ENCODE results near the gene CEP128. TPM values are rescaled to one million over a fixed set of nuclear protein-coding genes. Genes with fewer than 3 reads are reported as not detected.

CEP128 gene
- total RNA-seq, 2 experiments from 2014 or later: 28.9 to 47.4 TPM

GRCh38 chr14:80621701-80622100, 319.8 kb downstream of the CEP128 start:
- CTCF ChIA-PET: no interaction called here
- ATAC-seq: no peak
- no peak overlapping the region for H3K27ac Mint-ChIP-seq

DNA sequence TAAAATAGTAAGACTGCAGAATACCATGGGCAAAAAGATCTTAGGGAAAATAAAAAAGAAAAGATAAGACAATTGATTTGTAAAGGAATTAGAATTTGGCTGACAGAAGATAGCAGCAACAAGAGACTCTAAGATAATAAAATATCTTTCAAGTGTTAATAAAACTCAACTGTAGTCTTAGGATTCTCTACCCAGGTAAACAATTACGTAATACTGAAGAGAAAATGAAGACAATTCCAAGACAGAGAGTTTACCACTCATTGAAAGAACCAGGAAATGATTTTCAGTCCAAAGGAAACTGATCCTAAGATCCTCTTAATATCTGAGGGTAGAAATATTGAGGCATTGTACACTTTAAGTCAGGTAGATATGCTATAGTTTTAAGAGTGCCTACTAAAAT, 321.1 kb downstream of the CEP128 start:
- no peak overlapping the region for H3K27ac Mint-ChIP-seq
- no peak overlapping the region for H3K4me3 Mint-ChIP-seq
- H3K9me3 Mint-ChIP-seq (ENCODE audit: low read depth): peaks cover 6% of the 10 kb centered on the region
- no peaks in the 10 kb centered on the region for H3K36me3 Mint-ChIP-seq
- peaks cover 4% of the 10 kb centered on the region for H3K4me1 Mint-ChIP-seq
- ATAC-seq (no peak), DNase-seq (no peak)
- CTCF ChIA-PET: no interaction called here
- H3K27me3 Mint-ChIP-seq: no peaks in the 10 kb centered on the region

More at GRCh38 chr14:80621701-80622100, 319.8 kb downstream of the CEP128 start:
- no peaks in the 10 kb centered on the region for H3K27me3 Mint-ChIP-seq
- DNase-seq: no peak
- H3K36me3 Mint-ChIP-seq: no peaks in the 10 kb centered on the region
- H3K4me3 Mint-ChIP-seq: no peak overlapping the region
- peaks cover 6% of the 10 kb centered on the region for H3K9me3 Mint-ChIP-seq (ENCODE audit: low read depth)
- H3K4me1 Mint-ChIP-seq: peaks cover 4% of the 10 kb centered on the region

DNA sequence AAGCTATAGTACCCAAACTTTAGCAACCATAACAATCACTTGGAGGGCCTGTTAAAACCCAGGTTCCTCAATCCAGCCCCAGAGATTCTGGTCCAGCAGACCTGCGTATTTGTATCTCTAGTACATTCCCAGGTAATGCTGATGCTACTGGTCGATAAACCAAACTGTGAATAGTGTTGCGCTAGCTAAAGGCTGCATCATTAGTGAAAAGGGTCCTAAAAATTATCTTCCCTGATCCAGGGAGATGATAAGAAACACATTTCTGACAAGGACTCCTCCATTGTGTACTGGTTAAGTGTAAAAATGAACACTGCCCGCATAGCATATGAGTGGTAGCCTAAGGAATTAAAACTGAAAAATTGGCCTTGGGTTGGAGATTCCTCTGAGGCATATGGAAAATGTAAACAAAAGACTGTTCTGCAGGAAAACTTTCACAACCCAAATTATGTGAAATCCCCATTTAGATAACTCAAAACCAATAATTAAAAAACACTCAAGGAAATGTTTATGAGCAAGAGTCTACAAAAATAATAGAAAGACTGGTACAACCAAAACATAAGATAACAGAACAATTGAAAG, 322.7 kb downstream of the CEP128 start:
- CTCF ChIA-PET: no interaction called here
- Mint-ChIP-seq H3K9me3 (ENCODE audit: low read depth) (peaks cover 2% of the 10 kb centered on the region), H3K36me3 (no peaks in the 10 kb centered on the region), H3K27ac (no peak overlapping the region), H3K4me1 (peaks cover 6% of the 10 kb centered on the region), H3K27me3 (no peaks in the 10 kb centered on the region), H3K4me3 (no peak overlapping the region)
- ATAC-seq: no peak
- DNase-seq: no peak

DNA sequence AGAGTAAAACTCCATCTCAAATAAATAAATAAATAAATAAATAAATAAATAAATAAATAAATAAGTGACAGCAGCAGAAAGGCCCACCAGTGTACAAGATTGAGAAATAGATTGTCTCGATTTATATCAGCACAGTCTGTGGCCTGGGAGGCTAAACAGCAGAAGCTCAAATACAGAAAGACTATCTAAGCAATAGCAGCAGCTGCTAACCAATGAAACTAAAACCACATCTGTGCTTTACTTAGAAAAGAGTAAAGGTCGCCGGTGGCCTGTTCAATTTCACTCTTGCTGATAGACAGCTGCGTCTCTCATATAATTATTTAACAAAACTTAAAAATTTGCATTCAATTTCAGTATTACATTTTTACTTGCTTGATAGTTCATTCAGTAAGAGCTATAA, 325.7 kb downstream of the CEP128 start:
- ATAC-seq (no peak), DNase-seq (no peak)
- Mint-ChIP-seq H3K4me3 (no peak overlapping the region), H3K36me3 (no peaks in the 10 kb centered on the region), H3K9me3 (ENCODE audit: low read depth) (no peaks in the 10 kb centered on the region), H3K27me3 (no peaks in the 10 kb centered on the region), H3K4me1 (peaks cover 1% of the 10 kb centered on the region), H3K27ac (no peak overlapping the region)
- CTCF ChIA-PET: no interaction called here

DNA sequence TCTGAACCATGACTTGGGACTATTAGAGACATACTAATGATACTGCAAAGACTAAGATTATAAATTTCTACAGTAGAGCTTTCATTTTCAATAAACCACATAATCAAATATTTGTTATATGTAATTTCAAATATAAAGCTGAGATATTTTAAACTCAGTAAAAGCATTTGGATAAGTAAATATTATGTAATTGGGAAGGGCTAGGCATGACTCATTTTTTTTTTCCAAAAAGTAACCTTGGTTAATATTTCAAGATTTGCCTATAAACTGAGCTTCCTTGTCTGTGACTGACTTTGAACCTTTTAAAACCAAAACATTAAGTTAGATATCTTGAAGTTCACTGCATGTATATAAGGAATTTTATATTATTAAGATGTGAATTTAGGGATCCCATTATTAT, 332.5 kb downstream of the CEP128 start:
- Mint-ChIP-seq H3K9me3 (ENCODE audit: low read depth) (no peaks in the 10 kb centered on the region), H3K36me3 (no peaks in the 10 kb centered on the region), H3K27ac (no peak overlapping the region), H3K4me3 (no peak overlapping the region), H3K4me1 (no peaks in the 10 kb centered on the region), H3K27me3 (no peaks in the 10 kb centered on the region)
- CTCF ChIA-PET: no interaction called here
- DNase-seq (no peak), ATAC-seq (no peak)

- Mint-ChIP-seq H3K9me3 (ENCODE audit: low read depth) (no peaks in the 10 kb centered on the region), H3K27me3 (no peaks in the 10 kb centered on the region), H3K27ac (no peak overlapping the region), H3K36me3 (no peaks in the 10 kb centered on the region), H3K4me3 (no peak overlapping the region), H3K4me1 (no peaks in the 10 kb centered on the region)
- DNase-seq (no peak), ATAC-seq (no peak)
- CTCF ChIA-PET: no interaction called here
These were observed 333.0 kb downstream of the CEP128 start for GRCh38 chr14:80608563-80608962.

- ATAC-seq: no peak
- H3K36me3 Mint-ChIP-seq: no peaks in the 10 kb centered on the region
- no peak for DNase-seq
- no peaks in the 10 kb centered on the region for H3K9me3 Mint-ChIP-seq (ENCODE audit: low read depth)
- CTCF ChIA-PET: no interaction called here
- H3K27me3 Mint-ChIP-seq: no peaks in the 10 kb centered on the region
- no peak overlapping the region for H3K27ac Mint-ChIP-seq
- no peaks in the 10 kb centered on the region for H3K4me1 Mint-ChIP-seq
- H3K4me3 Mint-ChIP-seq: no peak overlapping the region
These were observed 333.9 kb downstream of the CEP128 start for GRCh38 chr14:80607430-80608190.

DNA sequence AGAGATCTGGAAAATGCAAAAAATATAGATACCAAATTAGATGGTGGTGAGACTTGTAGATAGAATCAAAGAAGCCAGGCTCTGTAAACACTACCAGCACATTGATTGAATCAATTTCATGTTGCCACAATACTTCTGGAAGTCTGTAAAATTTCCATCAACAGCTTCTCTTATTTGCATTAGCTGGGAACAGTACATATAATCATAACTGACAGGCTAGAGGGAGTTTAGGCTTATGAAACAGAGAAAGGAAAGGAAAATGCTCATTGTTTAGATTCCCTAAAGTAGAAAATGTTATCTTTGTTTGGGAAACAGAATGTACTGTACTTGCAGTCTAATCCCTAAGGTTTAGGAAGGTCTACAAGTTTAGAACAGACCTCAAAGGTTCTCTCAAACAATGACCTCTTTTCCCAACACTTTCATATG, 335.2 kb downstream of the CEP128 start:
- H3K27me3 Mint-ChIP-seq: no peaks in the 10 kb centered on the region
- no peaks in the 10 kb centered on the region for H3K9me3 Mint-ChIP-seq (ENCODE audit: low read depth)
- CTCF ChIA-PET: no interaction called here
- H3K27ac Mint-ChIP-seq: no peak overlapping the region
- no peak overlapping the region for H3K4me3 Mint-ChIP-seq
- H3K36me3 Mint-ChIP-seq: no peaks in the 10 kb centered on the region
- DNase-seq: no peak
- no peaks in the 10 kb centered on the region for H3K4me1 Mint-ChIP-seq
- no peak for ATAC-seq

DNA sequence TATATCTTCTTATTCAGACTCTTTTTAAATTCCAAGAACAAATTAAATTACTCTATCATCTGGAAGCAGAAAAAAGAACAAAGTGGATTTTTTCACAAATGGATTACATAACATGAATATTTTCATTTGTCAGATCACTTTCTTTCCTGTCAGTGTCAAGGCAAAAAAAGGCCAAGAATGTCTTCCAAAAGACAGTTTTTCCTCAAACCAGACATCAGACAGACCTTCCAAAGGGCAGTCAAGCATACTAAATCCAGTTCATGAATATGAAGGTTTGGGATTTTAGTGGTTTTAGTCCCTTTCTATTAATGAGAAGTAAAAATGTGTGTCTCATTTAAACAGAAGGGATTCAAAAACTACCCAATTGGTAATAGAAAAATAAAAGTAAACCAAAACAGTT, 336.0 kb downstream of the CEP128 start:
- no peak overlapping the region for H3K27ac Mint-ChIP-seq
- CTCF ChIA-PET: no interaction called here
- no peaks in the 10 kb centered on the region for H3K36me3 Mint-ChIP-seq
- H3K27me3 Mint-ChIP-seq: no peaks in the 10 kb centered on the region
- no peak overlapping the region for H3K4me3 Mint-ChIP-seq
- no peaks in the 10 kb centered on the region for H3K9me3 Mint-ChIP-seq (ENCODE audit: low read depth)
- ATAC-seq (no peak), DNase-seq (no peak)
- H3K4me1 Mint-ChIP-seq: no peaks in the 10 kb centered on the region

GRCh38 chr14:80602946-80603345, 338.6 kb downstream of the CEP128 start:
- DNase-seq: no peak
- no peak for ATAC-seq
- Mint-ChIP-seq H3K27me3 (no peaks in the 10 kb centered on the region), H3K4me1 (no peaks in the 10 kb centered on the region), H3K36me3 (peaks cover 2% of the 10 kb centered on the region), H3K27ac (no peak overlapping the region), H3K9me3 (ENCODE audit: low read depth) (no peaks in the 10 kb centered on the region), H3K4me3 (no peak overlapping the region)
- CTCF ChIA-PET: no interaction called here

DNA sequence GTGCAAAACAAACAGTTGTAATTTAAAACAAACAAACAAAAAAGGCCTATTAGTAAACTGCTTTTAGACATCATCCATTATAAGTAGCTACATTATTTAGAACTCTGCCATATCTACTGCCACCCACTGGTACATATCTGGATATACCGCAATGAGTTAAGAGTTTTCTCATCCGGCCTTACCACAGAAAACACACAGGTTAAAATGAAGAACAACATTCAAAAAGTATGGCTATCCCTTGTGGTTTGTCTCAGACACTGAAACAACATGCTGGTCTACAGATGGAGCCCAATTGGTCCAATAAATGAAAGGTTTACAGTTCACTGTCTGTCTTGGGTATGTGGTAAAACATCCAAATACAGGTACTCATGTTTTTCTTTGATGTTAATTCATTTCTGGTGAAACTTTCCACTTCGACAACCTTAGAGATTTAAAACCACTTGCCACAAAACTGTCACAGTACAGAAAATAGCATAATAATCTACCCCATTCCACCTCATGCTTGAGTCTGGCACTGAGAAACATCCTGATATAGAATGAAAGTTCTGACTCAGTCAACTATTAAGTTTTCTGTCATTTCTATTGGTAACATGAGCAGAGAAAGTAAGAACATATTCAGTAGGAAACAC, 354.3 kb downstream of the CEP128 start:
- Mint-ChIP-seq H3K27ac (peak overlapping the region; percentile 2), H3K4me1 (peaks cover 15% of the 10 kb centered on the region), H3K36me3 (peaks cover 1% of the 10 kb centered on the region), H3K9me3 (ENCODE audit: low read depth) (no peaks in the 10 kb centered on the region), H3K4me3 (no peak overlapping the region), H3K27me3 (peaks cover 2% of the 10 kb centered on the region)
- ATAC-seq (peak; percentile 81), DNase-seq (no peak)
- CTCF ChIA-PET: interaction anchor here (0.7 to 1.4 kb wide), 2 partner anchors 9 to 10 kb away, joined by 3 read pairs; no protein-coding TSS in a partner anchor

DNA sequence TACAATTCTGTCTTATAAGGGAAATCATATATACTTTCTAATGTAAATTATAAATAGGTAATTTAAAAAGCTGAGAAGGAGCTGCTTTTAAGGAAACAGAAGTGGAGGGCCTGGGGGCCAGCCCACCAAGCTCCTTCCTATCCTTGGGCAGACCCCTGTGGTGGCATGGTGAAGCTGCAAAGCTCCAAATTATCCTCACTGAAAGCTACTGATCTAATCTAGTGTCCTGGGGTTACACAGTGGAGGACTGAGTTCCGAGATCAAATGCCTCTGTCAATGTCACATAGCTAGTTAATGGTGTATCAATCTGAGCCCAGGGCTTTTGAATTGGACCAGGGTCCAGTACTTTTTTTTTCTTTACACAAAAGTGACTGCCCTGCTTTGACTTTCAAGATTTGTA, 355.4 kb downstream of the CEP128 start:
- Mint-ChIP-seq H3K27ac (no peak overlapping the region), H3K4me3 (no peak overlapping the region), H3K9me3 (ENCODE audit: low read depth) (no peaks in the 10 kb centered on the region), H3K4me1 (peaks cover 15% of the 10 kb centered on the region), H3K27me3 (peaks cover 2% of the 10 kb centered on the region), H3K36me3 (peaks cover 1% of the 10 kb centered on the region)
- ATAC-seq (no peak), DNase-seq (no peak)
- CTCF ChIA-PET: no interaction called here

- H3K36me3 Mint-ChIP-seq: peaks cover 1% of the 10 kb centered on the region
- CTCF ChIA-PET: no interaction called here
- peaks cover 15% of the 10 kb centered on the region for H3K4me1 Mint-ChIP-seq
- ATAC-seq: no peak
- no peaks in the 10 kb centered on the region for H3K9me3 Mint-ChIP-seq (ENCODE audit: low read depth)
- DNase-seq: no peak
- H3K27me3 Mint-ChIP-seq: peaks cover 2% of the 10 kb centered on the region
- H3K27ac Mint-ChIP-seq: no peak overlapping the region
- no peak overlapping the region for H3K4me3 Mint-ChIP-seq
These were observed 356.1 kb downstream of the CEP128 start for GRCh38 chr14:80585506-80585835.

DNA sequence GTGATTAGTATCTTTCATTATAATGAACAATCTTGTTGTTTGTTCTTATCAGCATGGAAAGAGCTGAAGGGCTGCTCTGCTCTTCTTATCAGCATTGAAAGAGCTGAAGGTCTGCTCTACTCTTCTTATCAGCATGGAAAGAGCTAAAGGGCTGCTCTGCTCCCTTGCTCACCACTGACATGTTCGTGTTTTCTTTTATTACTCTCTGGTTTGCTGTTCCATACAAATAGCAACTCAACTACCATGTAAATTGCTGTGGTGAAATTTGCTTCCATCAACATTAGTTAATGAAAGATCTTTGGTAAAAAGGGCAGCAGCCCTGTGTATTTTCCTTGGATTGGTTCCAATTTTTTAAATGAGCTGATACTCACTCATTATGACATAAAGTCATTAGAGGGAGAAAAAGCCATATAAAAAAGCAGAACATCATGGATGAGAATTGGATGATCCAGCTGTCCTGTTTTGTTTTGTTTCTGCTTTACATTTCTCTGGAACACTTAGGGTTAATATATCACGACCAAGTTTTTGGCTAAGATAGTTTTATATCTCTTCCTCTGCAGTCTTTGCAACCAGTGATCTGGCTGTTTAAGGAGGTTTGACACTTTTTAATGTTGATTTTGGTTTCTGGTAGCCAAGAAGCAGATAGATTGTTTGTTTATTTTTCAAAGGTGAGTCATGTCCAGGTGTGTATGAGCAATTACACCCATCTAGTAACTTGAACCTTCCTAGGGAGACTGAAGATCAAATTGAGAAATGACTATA, 356.6 kb downstream of the CEP128 start:
- ATAC-seq (no peak), DNase-seq (no peak)
- Mint-ChIP-seq H3K4me1 (peaks cover 15% of the 10 kb centered on the region), H3K36me3 (peaks cover 1% of the 10 kb centered on the region), H3K27me3 (peaks cover 2% of the 10 kb centered on the region), H3K4me3 (no peak overlapping the region), H3K27ac (no peak overlapping the region), H3K9me3 (ENCODE audit: low read depth) (no peaks in the 10 kb centered on the region)
- CTCF ChIA-PET: no interaction called here

Measured in activated CD8-positive, alpha-beta memory T cell treated with anti-CD3 and anti-CD28 coated beads, Interleukin-2, amount 10 ng/mL, durations not matched to agents 7 days and 5 days (primary cell).